Keratinocyte (primary cell): ENCODE measurements around the gene RNF145. TPM values are rescaled to one million over a fixed set of nuclear protein-coding genes. Genes with fewer than 3 reads are reported as not detected.

Experiments used
- DNase-seq: peaks from one replicate; pipeline ENCODE4 v3.0.0-alpha.2; 2011; ENCODE audit warnings: low read depth, missing footprints, low spot score
- FAIRE-seq: peaks from 2 replicates; lab custom pipeline; 2011; peaks lifted over from hg19 to GRCh38; lab: Jason Lieb, UNC
- H2AFZ ChIP-seq: 2 replicates; pipeline ENCODE4 v1.6.0; 2012; ENCODE audit warnings: low read length, control low read depth, inconsistent platforms; ENCODE audit not compliant: control insufficient read depth
- H3K27ac ChIP-seq: 2 replicates; pipeline ENCODE4 v1.5.1; 2011; ENCODE audit warnings: low read length; ENCODE audit not compliant: control insufficient read depth, insufficient read depth
- H3K27me3 ChIP-seq: 3 replicates; pipeline ENCODE4 v1.6.0; 2011; ENCODE audit warnings: low read length; ENCODE audit not compliant: control insufficient read depth, insufficient read depth; ENCODE audit errors: extremely low read depth
- H3K36me3 ChIP-seq, 2 experiments: 2 replicates in 1 of 2; 3 replicates in 1 of 2; pipeline ENCODE4 v1.5.1; 2011; ENCODE audit warnings: low read length in 2 of 2, mild to moderate bottlenecking in 1 of 2; ENCODE audit not compliant: control insufficient read depth in 2 of 2, insufficient read depth in 2 of 2; ENCODE audit errors: extremely low read depth in 1 of 2
- H3K4me1 ChIP-seq: 3 replicates; pipeline ENCODE4 v1.5.1; 2011; ENCODE audit warnings: low read length; ENCODE audit not compliant: control insufficient read depth, insufficient read depth; ENCODE audit errors: extremely low read depth
- H3K4me2 ChIP-seq: 3 replicates; pipeline ENCODE4 v1.6.0; 2011; ENCODE audit warnings: low read depth, low read length; ENCODE audit not compliant: control insufficient read depth, insufficient read depth; ENCODE audit errors: extremely low read depth
- H3K4me3 ChIP-seq, 3 experiments: fragments of 200-600 bp in 1 of 3; sonication (generic) in 1 of 3; 2 replicates in 2 of 3; 3 replicates in 1 of 3; pipeline ENCODE4 v1.5.1; 2011 to 2016; ENCODE audit warnings: low read length in 3 of 3, mild to moderate bottlenecking in 3 of 3, control low read depth in 2 of 3, inconsistent platforms in 1 of 3, low read depth in 1 of 3, mixed read lengths in 1 of 3, mixed run types in 1 of 3, moderate library complexity in 1 of 3; ENCODE audit not compliant: control insufficient read depth in 2 of 3, insufficient read depth in 2 of 3; ENCODE audit errors: extremely low read depth in 1 of 3
- H3K79me2 ChIP-seq: 2 replicates; pipeline ENCODE4 v1.6.0; 2012; ENCODE audit warnings: low read length; ENCODE audit not compliant: control insufficient read depth, insufficient read depth
- H3K9ac ChIP-seq: 3 replicates; pipeline ENCODE4 v1.6.0; 2011; ENCODE audit warnings: low read length; ENCODE audit not compliant: control insufficient read depth, insufficient read depth; ENCODE audit errors: extremely low read depth
- H3K9me1 ChIP-seq: 3 replicates; pipeline ENCODE4 v1.6.0; 2011; ENCODE audit warnings: low read length; ENCODE audit not compliant: control insufficient read depth, insufficient read depth; ENCODE audit errors: extremely low read depth
- H3K9me3 ChIP-seq: 2 replicates; pipeline ENCODE4 v1.5.1; 2012; ENCODE audit warnings: low read depth, low read length; ENCODE audit not compliant: control insufficient read depth
- H4K20me1 ChIP-seq: 3 replicates; pipeline ENCODE4 v1.6.0; 2011; ENCODE audit warnings: low read length; ENCODE audit not compliant: control insufficient read depth, insufficient read depth; ENCODE audit errors: extremely low read depth
- CTCF ChIP-seq, 3 experiments: IDR thresholded peaks in 1 of 3; conservative IDR thresholded peaks in 1 of 3; optimal IDR thresholded peaks in 1 of 3; 2 replicates in 2 of 3; 3 replicates in 1 of 3; pipeline versions ENCODE3 to v1.5.1; 2011; ENCODE audit warnings: low read length in 3 of 3, mild to moderate bottlenecking in 3 of 3, moderate library complexity in 2 of 3, control low read depth in 1 of 3, inconsistent platforms in 1 of 3; ENCODE audit not compliant: insufficient read depth in 2 of 3; ENCODE audit errors: extremely low read depth in 1 of 3
- EZH2 ChIP-seq: IDR thresholded peaks from one replicate; pipeline ENCODE4 v1.6.1; 2012; ENCODE audit warnings: inconsistent platforms, mild to moderate bottlenecking, low read length, moderate library complexity
- dilution Hi-C: fragments of 300-500 bp; cut with MboI; formaldehyde crosslinking; loops from one replicate; pipeline ENCODE4 v1.7.0; 2020; ENCODE audit warnings: low sequenced_read_pairs; ENCODE audit not compliant: extremely low pct_ligation_motif_present
- polyA plus RNA-seq, 5 experiments: library from polyadenylated mRNA; depleted of rRNA in 3 of 5; stranded (reverse) in 3 of 5; stranded (forward) in 1 of 5; unstranded in 1 of 5; fragments of >200 nt; gene quantifications; 1 replicate in 1 of 5; 2 replicates in 3 of 5; 3 replicates in 1 of 5; pipeline versions ENCODE4 v1.2.1 to v1.2.3, GENCODE V29; 2011 to 2012; ENCODE audit warnings: missing spikeins in 2 of 5, low read depth in 1 of 5, low replicate concordance in 1 of 5

RNF145 gene
- polyA plus RNA-seq, 1 donor (not counting 4 experiments of a cell fraction or from before 2014, with no cell fraction given) = 78.6 TPM

DNA sequence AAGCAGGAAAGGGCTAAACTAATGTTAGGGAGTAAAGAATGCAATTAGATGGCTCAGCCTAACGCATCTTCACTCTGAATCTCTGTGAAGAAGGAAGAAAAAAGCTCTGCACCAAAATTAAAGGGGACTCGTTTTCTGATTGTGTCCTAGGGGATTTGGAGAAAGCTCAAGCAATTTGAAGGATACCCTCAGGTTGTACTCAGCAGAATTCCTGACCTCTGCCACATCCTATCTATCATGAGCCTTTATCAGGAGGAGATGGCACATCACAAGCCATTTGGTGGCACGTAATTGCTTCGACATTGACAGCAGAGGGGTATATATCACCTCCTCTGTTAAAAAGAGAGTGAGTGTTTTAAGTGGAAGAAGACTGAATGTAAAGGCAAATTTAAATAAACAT lies 77.4 kb downstream of the RNF145 start:
- dilution Hi-C loops = no loop called here
- H3K9me3 ChIP-seq = no peaks in the 10 kb centered on the region
- no peaks in the 10 kb centered on the region for H4K20me1 ChIP-seq
- no peaks in the 10 kb centered on the region for H3K36me3 ChIP-seq
- H3K4me1 ChIP-seq = peaks cover 2% of the 10 kb centered on the region
- H3K79me2 ChIP-seq = no peaks in the 10 kb centered on the region
- H3K9me1 ChIP-seq = no peaks in the 10 kb centered on the region
- no peak overlapping the region for H2AFZ ChIP-seq
- no peak overlapping the region for H3K4me2 ChIP-seq
- TF ChIP-seq CTCF (optimal IDR thresholded peaks at IDR 0.05 in 1 of 3, IDR thresholded peaks at IDR 0.05 in 1 of 3, conservative IDR thresholded peaks at IDR 0.05 in 1 of 3; ENCODE audit: extremely low read depth in 1 of 3, insufficient read depth in 2 of 3, low read length in 3 of 3) (no peak), EZH2 (no peak)
- FAIRE-seq (no peak), DNase-seq (no peak)
- H3K4me3 ChIP-seq = no peak overlapping the region
- no peak overlapping the region for H3K27ac ChIP-seq
- no peak overlapping the region for H3K9ac ChIP-seq
- H3K27me3 ChIP-seq = peaks cover 7% of the 10 kb centered on the region

DNA sequence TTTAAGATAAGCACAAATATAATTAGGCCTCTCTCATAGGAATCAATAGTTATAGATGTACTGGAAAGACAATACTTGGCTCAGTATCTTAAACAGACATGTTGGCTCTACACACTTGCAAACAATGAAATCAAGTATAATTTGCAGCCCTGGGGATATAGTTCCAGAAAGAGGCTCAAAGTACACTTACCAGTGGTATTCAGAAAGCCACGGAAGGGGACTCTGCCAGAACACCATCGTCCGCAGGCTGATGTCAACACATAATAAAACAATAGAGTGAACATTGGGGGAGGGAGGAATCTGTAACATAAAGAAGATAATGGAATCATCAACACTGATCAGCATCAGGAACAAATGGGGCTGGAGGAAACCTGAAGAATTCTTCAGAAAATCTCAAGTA lies 78.5 kb downstream of the RNF145 start:
- H4K20me1 ChIP-seq = no peaks in the 10 kb centered on the region
- DNase-seq (no peak), FAIRE-seq (no peak)
- dilution Hi-C loops = no loop called here
- H3K36me3 ChIP-seq = no peaks in the 10 kb centered on the region
- H3K27me3 ChIP-seq = peaks cover 7% of the 10 kb centered on the region
- no peaks in the 10 kb centered on the region for H3K79me2 ChIP-seq
- no peak overlapping the region for H3K4me2 ChIP-seq
- H3K9ac ChIP-seq = no peak overlapping the region
- no peak for TF ChIP-seq EZH2
- no peak for TF ChIP-seq CTCF (optimal IDR thresholded peaks at IDR 0.05 in 1 of 3, IDR thresholded peaks at IDR 0.05 in 1 of 3, conservative IDR thresholded peaks at IDR 0.05 in 1 of 3; ENCODE audit: extremely low read depth in 1 of 3, insufficient read depth in 2 of 3, low read length in 3 of 3)
- H3K9me1 ChIP-seq = no peaks in the 10 kb centered on the region
- H3K9me3 ChIP-seq = no peaks in the 10 kb centered on the region
- H3K27ac ChIP-seq = no peak overlapping the region
- no peak overlapping the region for H3K4me3 ChIP-seq
- H2AFZ ChIP-seq = no peak overlapping the region
- peaks cover 2% of the 10 kb centered on the region for H3K4me1 ChIP-seq
